ENCODE results near the gene NAA80.
A peak's percentile ranks its signal among the peaks of the same experiment; 100 is the strongest.

The NAA80 gene

DNA sequence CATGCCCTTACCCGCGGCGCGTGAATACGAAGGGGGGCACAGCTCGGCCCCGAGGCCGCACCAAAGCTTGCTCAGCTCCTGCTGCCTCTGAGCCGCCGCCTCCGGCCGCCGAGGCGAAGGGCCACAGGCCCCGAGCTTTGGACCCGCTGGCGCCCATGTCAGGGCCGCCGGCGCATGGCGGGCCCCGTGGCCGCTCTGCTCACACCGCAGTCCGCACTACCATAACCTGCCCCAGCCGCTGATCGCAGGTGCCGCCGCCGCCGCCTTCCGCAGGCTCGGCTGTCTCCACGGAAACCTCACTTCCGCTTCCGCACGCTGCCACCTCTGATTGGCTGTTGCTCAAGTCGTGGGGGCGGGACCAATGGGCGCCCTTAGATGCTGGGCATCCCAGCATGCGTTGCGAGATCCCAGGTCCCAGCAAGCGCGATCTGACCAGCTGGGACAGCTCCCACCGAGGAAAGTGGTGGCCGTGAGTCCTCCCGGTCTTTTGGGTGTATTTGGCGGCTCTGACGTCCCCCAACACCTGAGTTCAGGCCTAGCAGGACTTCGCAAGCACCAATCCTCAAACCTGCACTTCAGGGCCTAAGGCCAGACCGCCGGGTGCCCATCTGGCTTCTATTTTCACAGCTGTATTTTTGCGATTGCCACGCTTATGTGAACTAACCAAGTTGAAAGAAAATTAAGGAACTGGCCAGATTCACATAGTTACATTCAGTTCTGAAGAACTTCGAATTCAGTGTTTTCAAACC, 28.9 kb upstream of the NAA80 start, which contains the start of gene TUSC2:
TSS of gene TUSC2 (minus strand) at position 281 of the 749 bp plus-strand sequence. CDS start at position 157, 124 bp downstream.
- DNase-seq (ENCODE audit: low read depth): peak; percentile 90

DNA sequence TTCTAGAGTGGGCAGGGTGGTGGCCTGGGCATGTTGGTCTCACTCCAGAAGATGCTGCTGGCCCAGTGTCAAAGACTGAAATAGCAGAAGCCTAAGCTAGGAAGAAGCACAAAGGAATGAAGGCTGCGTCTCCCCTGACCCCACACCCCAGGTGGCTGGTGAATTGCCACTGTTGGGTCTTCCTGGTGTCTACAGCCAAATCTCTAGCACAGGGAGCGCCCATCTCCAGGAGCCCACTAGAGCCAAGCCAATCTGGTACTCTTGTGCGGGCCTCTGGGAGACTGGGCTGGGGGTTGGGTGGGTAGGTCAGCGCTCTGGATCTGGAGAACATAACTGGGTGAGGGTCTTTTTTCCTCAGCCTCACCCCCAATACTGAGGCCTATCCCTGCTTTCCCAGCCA, 27.9 kb upstream of the NAA80 start:
- DNase-seq (ENCODE audit: low read depth): no peak

DNA sequence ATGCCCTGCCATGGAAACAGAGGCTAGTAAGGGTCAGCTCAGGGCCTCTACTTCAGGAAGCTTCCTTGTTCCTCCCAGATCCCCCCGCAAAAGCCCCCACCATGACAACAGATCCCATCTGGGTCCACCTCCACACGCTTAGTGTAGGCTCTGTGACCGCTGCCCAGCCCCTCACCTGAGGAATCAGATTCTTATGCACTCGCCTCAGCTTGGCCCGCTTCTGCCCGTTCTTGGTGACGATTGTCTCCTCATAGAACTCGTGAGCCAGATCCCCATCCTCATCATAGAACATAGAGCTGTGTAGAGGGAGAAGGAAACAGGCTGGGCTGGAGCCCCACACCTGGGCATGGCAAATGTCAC, 27.0 kb upstream of the NAA80 start:
- DNase-seq (ENCODE audit: low read depth): no peak

DNA sequence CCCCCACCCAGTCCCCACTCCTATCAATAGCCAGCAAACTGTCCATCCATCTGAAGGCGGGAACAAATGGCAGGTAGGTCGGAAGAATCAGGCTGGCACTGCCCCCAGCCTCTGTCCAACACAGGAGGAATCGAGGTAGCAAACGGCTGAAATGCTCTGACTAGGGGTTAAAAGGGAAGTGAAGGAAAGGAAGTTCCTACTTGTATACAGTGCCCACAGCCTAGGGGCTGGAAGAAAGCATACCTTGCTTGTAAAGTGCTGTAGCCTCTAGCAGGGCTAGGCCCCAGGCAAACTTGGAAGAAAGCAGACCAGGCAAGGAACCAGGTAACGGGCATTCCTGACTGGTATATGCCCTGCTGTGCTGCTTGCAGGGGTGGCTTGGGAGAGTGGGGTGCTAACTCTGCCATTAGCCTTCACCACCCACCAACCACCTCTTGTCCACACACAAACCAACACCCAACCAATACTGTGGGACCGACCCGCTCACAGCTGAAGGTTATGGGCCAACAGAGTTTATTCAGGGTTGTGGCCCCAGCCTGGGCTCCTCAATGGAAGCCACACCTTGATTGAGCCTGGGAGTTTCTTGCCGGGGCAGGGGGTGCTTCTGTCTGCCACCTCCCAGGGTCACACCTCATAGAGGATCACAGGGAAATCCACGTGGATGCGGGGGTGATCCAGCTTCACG, 26.4 kb upstream of the NAA80 start:
- no peak for DNase-seq (ENCODE audit: low read depth)

DNA sequence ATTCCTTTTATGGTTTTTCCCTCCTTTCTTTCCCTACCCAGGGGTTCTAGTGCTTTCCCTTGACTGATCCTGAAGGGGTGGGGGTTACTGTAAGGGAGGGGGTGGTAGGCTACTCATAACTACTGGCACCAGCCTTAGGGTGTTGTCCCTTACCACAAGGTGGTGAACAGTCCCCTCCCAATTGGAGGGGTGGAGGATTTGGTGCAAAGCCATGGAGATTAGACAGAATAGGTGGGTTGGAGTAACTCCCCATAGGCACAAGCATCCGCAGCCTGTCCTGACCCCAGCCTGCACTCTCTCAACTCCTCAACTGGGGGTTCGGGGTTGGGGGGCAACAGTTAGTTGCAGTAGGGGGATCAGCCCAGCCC, 25.9 kb upstream of the NAA80 start:
- no peak for DNase-seq (ENCODE audit: low read depth)

DNA sequence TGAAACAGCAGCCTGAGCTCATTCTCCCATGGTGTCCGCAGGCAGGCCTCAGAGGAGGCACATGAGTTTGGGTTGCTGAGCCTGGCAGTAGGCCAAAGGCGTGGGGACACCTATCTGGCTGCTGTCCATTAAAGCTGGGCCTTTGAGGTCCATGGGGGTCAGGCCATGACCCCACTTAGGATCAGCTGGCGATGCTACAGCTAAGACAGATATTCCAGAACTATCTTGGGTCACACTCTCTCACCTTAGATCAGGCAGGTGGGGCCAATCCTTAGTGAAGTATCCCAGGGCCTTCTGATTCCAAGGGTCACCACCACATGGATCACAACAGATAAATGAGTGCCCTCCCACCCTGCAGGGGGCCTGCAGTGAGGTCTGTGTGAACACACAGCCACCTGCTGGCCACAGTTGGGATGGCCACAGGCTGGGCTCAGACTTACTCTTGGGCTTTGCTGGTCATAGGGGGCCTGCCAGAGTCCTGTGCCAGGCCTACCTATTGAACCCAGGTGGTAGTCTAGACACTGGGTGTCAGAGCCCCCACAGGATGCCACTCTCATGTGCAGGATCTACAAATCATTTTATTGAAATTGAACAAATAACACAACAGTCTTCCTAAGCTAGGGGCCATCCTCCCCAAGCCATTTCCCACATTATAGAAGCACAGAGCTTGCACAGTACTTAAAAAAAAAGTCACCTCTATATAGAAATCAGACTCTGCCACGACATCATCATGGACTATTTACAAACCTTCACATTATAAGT, 25.3 kb upstream of the NAA80 start:
- peak; percentile 37 for DNase-seq (ENCODE audit: low read depth)

DNA sequence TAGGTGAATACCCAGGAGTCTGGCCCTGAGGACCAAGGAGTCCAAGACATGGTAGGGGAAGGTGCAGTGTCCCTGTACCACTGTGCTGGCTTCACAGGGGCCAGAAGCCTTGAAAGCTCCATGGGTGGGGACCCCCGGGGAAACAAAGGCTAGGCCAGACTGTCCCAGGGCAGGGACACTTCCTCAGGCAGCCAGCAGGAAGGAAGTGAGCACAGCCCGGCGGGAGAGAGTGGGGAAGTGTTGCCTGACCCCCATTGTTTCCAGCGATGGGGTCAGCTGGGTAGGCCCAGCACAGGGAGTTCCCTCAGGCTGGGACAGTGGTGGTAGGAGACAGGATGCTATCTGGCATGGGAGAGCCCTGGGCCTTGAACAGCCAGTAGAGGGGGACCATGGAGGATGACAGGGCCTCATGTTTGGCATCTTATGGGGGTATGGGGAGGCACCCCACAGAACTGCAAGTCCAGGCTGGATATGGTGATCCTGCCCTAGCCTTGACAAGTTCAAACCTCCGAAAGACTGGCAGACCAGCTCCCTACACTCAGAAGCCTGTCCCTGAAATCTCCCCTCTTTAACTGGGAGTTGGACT, 24.5 kb upstream of the NAA80 start:
- DNase-seq (ENCODE audit: low read depth): no peak

DNA sequence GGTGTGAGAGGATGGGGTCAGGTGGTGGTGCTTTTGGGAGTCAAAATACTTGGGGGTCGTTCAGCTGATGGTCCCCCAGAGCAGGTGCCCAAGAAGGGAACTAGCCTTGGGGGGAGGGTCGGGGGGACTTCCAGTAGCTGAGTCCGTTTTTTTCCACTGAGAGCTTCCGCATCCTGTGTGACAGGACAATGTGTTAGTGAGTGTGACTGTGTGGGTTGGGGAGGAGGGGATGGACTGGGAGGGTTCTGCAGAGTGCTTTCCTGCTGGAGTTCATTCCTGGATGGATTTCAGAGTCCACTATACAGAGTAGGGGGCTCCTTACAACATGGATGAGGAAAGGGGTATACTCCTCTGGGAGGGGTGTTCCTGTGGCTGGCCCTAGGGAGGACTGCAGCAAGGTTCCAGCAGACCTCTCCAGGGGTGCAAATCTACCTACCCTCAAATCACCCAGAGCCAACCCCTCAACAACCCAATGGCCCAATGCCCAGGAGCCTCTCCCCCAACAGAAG, 23.9 kb upstream of the NAA80 start:
- DNase-seq (ENCODE audit: low read depth): no peak

DNA sequence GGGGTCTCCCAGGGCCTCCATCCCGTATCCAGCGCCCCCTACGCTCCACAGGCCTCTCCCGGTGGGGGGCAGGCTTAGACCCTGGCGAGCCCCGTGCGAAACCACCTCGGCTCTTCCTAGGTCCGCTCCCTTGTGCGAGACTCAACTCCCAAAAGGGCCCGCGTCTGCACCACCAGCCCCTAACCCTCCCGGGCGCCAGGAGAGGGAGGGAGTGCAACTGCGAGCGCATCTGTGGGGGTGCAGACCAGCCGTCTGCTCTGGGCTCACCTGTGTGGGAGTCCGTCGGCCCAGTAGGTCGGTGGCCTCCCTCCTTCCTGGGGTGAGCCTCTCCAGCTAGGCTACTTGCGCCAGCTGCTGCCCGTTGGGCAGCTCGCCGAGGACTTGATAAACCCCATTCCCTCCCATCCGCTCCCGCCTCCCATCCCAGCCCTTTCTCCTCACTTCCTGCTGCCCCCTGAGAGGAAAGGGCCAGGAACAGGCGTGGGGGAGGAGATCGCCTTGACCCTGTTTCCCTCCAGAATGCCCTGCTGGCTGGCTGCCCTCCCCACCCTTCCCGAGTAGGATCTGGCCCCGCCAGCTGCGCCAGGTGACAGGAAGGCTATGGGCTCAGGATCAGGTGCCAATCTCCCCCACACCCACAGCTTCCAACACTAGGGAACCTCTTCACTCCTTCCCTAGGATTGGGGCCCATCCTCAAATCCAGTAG, 23.3 kb upstream of the NAA80 start, which contains the start of gene HYAL2:
TSS of gene HYAL2 (minus strand) at position 360 of the 706 bp plus-strand sequence. CDS start 2,256 bp downstream, outside the sequence.
- DNase-seq (ENCODE audit: low read depth): no peak

DNA sequence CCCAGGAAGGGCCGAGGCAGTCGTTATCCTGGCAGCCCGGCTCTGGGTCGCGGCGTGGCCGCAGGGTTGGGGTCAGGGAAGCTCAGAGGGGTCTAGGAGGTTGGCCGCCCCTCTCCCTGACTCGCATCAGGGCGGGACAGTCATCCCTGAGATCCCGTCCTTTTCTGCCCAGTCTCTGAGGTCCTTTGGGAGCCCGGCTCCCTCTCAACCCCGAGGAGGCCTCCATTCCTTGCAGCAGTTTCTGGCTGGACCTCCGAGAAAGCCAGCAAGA, 22.8 kb upstream of the NAA80 start:
- no peak for DNase-seq (ENCODE audit: low read depth)

DNA sequence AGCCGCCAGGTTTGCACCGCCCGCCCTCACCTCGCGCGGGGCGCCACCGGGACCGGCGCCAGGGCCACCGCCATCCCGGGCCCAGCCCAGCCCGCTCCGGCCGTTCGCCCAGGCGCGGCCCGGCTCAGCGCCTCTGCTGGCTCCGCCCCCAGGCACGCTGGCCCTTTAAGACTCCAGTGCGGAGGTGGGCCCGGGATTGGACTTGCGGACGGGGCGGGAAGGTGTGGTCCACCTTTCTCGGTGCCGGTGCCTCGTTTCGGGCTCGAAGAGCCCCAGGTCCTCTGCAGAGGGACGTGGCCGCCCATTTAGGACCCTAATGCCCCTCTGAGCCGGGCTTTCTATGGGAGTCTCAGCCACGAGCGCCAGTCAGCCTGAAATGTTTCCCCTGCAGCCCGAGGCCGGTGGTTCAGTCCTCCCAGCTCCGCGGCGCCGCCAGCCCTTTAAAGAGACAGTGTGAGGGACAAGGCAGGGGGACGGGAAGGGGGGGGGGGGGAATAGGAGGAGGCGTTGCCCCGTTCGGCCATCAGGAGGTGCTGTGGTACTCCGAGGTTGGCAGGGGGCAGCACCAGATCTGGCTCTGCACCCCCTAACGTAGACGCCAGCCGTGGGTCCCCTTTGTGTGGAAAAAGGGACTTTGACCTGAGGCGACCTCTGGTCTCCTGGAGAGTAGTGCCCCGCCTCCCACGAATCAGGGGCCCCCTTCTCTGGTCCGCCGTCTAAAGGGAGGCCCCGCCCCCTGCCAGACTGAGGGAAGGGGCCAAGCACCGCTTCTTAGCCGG, 22.3 kb upstream of the NAA80 start:
- DNase-seq (ENCODE audit: low read depth): peak; percentile 68

DNA sequence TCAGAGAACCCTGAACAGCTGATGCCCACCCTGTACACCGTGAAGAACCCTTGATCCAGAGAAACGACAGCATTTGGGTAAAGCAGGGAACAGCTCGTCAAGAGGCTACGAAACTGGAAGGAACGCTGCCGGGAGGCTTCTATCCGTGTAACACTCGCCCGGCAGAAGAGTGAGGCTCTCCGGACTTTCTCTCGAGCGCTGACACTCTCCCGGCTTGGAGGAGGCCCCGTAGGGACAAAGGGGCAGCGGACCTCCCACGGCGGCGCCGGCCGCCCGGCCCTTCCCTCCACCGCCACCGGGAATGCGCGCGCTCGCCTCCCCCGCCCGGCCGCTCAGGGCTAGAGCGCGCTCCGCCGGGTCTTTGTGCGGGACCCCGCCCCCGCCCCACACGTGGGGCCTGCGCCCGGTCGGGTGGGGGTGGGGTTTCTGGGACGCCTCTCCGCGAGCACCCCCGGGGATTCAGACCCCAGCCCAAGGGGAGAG, 21.7 kb upstream of the NAA80 start:
- no peak for DNase-seq (ENCODE audit: low read depth)

DNA sequence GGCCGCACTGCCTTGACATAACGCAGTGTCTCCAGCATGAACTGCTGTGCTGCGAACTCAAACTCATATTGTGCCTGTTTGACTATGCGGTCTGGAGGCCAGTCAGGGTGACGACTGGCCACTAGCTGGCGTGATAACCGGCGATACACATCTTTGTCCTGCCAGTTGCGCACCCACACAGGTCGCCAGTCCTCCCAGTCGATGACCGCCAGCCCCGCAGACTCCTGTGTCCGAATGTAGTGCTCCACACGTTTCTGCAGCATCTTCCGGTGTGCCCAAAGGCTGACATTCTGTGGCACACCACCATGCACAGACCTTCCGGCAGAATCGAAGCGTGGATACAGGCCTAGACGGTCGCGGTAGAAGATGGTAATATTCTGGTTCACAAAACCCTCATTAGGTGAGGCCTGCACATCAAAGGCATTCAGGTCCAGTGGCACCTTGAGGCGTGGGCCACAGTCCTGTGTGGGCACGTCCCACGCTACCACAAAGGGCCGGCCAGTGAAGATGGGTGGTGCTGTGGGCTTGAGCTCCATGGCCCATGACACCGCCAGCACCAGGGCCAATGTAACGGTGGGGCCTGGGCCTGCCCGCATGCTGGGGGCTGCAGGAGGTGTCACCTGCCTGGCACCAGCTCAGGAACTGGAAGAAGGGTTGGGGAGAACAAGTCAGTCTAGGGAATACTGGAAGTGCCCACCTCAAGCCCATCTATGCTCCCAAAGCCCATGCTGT, 20.9 kb upstream of the NAA80 start:
- no peak for DNase-seq (ENCODE audit: low read depth)

DNA sequence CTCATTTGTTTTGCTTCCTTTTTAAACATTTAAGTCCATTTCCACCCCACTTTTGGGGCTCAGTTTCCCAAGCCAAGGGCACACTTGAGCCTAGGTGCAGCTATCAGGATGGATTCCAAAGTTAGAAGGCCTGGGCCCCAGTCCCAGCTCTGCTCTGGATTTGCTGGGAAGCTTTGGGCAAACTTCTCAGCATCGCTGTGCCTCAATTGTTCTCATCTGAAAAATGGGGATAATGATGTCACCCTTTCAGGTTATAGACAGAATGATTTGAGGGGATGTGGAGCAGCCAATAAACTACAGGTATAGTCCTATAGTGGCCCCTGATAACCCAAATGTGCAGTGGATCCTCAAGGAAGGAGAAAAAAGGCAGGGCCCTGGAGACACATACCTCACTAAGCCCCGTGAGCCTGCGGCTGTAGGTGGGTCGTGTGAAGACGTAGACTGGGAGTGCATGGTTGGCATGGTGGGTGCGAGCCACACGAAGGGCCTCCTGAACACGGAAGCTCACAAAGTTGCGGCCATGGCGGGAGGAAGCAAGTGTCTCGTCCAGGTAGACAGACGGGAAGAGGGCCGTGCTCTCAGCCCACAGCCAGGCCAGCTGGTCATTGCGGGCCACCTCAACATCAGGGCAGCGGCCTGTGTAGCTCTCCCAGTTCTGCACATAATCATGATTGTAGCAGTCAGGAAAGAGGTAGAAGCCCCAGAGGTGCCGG, 20.1 kb upstream of the NAA80 start:
- no peak for DNase-seq (ENCODE audit: low read depth)

DNA sequence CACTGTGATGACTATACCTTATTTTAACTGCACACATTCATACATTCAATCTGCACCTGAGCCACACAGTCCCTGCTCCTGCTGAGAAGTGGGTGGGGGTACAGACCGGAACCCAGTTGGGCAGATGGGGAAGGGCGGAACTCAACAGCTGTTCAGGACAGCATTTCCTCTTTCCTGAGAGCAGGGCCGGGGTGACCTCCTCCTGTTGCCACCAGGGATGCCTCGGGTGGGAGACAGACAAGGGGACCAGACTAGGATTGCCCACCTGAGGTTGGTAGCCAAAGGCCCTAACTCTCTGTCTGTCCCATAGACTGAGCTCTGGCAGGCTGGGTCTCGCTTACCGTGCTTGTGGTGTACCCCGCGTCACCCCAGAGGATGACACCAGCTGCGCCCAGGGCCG, 19.4 kb upstream of the NAA80 start:
- no peak for DNase-seq (ENCODE audit: low read depth)

DNA sequence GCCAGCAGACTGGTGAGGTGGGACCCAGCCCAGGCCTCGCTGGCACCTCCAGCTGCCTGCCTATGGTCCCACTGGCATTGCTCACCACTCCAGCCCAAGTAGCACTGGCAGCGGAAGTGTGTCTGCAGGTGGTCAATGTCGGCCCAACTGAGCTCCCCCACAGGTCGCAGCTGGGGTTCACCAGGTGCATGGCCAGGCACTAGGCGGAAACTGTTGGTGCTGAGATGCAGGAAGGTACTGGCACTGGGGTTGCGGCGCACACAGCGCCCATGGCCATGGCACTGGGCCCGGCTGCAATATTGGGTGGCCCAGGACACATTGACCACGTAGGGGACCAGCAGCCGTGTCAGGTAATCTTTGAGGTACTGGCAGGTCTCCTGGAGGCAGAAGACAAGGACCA, 19.0 kb upstream of the NAA80 start:
- DNase-seq (ENCODE audit: low read depth): no peak

DNA sequence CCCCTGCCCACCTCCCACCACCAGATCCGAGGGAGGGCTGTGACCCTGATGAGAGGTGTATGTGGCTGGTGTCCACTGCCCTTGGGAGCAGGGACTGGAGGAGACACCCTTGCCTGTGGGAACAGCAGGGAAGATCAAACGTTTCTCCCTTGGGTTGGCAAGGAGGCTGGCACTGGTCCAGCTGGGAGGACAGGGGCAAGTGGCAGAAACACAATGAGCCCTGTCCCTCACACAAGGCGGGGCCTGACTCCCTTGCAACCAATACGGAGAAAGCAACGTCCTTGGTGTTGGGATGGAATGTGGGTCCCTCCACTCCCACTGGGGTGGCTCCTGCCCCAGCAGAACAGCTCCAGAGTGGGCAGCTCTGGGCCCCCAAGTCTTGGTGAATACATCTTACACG, 18.1 kb upstream of the NAA80 start:
- DNase-seq (ENCODE audit: low read depth): no peak

DNA sequence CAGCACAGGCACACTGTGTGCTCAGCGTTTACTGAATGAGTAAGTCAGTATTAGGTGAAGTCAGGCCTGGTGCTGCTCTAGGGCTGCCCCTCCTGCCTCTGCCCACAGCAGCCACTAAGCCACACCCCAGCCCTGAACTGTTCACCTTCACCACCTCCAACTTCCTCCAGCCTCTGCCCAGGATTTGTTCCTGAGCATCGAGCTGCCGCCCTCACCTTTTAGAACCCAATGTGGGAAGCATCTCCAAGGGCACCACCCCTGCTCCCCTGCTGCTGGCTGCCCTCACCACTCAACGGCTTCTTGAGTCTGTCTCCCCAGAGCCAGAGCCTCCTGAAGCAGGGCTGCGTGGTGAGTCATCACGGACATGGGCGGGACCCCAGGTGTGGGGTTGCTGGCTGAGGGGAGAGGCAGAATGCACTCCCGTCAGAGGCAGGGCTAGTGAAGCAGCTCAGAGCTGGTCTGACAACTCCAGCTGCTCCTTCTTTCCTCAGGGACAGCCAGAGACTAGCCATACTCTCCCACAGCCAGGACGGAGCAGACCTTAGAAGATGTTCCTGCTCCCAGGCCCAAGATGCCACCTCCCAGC, 17.5 kb upstream of the NAA80 start:
- DNase-seq (ENCODE audit: low read depth): peak; percentile 67

DNA sequence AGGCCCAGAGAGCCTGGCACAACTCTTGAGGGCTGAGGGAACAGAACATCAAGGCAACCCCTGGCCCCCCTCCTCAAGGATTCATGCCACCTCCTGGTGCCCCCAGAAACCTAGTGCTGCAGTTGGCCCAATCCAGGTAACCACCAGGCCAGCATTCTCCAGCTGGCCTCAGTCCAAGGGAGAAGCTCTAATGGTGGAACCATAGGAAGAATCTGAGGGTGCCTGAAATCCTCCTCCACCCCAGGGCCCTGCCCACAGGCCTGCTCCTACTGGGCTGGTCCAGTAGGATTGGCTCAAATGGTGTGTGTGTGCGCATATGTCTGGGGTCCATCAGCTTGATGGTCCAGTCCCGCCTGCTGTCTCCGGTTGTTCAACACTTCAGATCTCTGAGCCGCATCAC, 15.6 kb upstream of the NAA80 start:
- no peak for DNase-seq (ENCODE audit: low read depth)

All from activated gamma-delta T cell treated with anti-CD3 and anti-CD28 coated beads, Interleukin-2, amount 50 U/mL, for 16 hours (primary cell).